Suppressor macrophage treated with lipopolysaccharide for 1 hour (primary cell): ENCODE data around the gene GAST.
"Not testable (repeated sequence)": the region's sequence is repeated elsewhere in the genome, so short reads cannot be mapped to it uniquely, and the experiment has no call there.

ENCODE experiments used
- DNase-seq, 3 donors: peaks; one replicate each; pipeline ENCODE4 v3.0.0-alpha.2; 2020 to 2022

The GAST gene

GRCh38 chr17:41684035-41684434, 28.1 kb upstream of the GAST start:
- no peak for DNase-seq

GRCh38 chr17:41685753-41686152, 26.4 kb upstream of the GAST start:
- not testable (repeated sequence) for DNase-seq

GRCh38 chr17:41686281-41686680, 25.9 kb upstream of the GAST start:
- DNase-seq: peak; percentile 54 to 69 (median 56)

- peak in 1 of 3 donors; percentile 50 for DNase-seq
Measured at GRCh38 chr17:41687828-41688640, 24.1 kb upstream of the GAST start.

- peak; percentile 100 for DNase-seq
Measured at GRCh38 chr17:41688641-41689496, 23.3 kb upstream of the GAST start, which contains the start of gene EIF1. TSS of gene EIF1 (plus strand) at chr17:41688885. CDS start at chr17:41689039, 154 bp downstream.

- peak; percentile 78 to 82 (median 78) for DNase-seq
Measured at GRCh38 chr17:41689497-41690299, 22.4 kb upstream of the GAST start.

- no peak for DNase-seq
Measured at GRCh38 chr17:41690497-41690896, 21.6 kb upstream of the GAST start.

- DNase-seq: no peak
Measured at GRCh38 chr17:41691031-41691777, 20.9 kb upstream of the GAST start.

- no peak for DNase-seq
Measured at GRCh38 chr17:41692722-41693521, 19.2 kb upstream of the GAST start.

- no peak for DNase-seq
Measured at GRCh38 chr17:41695134-41695661, 16.9 kb upstream of the GAST start.

- DNase-seq: peak; percentile 91 to 95 (median 95)
Measured at GRCh38 chr17:41695954-41696757, 16.0 kb upstream of the GAST start.

- DNase-seq: peak; percentile 90 to 94 (median 92)
Measured at GRCh38 chr17:41697122-41697962, 14.8 kb upstream of the GAST start.

GRCh38 chr17:41700843-41701242, 11.3 kb upstream of the GAST start:
- DNase-seq: not testable (repeated sequence)

GRCh38 chr17:41702712-41703111, 9.4 kb upstream of the GAST start:
- DNase-seq: no peak

GRCh38 chr17:41705271-41705991, 6.7 kb upstream of the GAST start:
- DNase-seq: no peak

GRCh38 chr17:41707803-41708669, 4.1 kb upstream of the GAST start:
- no peak for DNase-seq

- peak; percentile 46 to 56 (median 55) for DNase-seq
Measured at GRCh38 chr17:41710472-41711090, 1.6 kb upstream of the GAST start.
